HEK293T (cell line): ENCODE data around the gene NUDT14.

Source experiments
- FOXM1 ChIP-seq: fragments of 450-650 bp; IDR thresholded peaks from 2 replicates; pipeline ENCODE4 v1.6.1; 2017; ENCODE audit warnings: mild to moderate bottlenecking, borderline replicate concordance
- SP1 ChIP-seq: fragments of 450-650 bp; IDR thresholded peaks from 2 replicates; pipeline ENCODE4 v1.6.1; 2017

- no peak for TF ChIP-seq FOXM1
- no peak for TF ChIP-seq SP1
Measured at GRCh38 chr14:105184461-105184860, 3.3 kb upstream of the NUDT14 start.
